CD4-positive, alpha-beta T cell (primary cell): ENCODE data around the gene CD302. TPM values are rescaled to one million over a fixed set of nuclear protein-coding genes. Genes with fewer than 3 reads are reported as not detected.

Source experiments
- ATAC-seq: fragments of 200-7000 bp; cut with Tn5 transposase; one replicate; pipeline ENCODE4 v1.10.0; 2022; ENCODE audit warnings: mild to moderate bottlenecking; ENCODE audit not compliant: poor library complexity
- CTCF ChIA-PET: fragments of 350-600 bp; sonication (Branson Sonifier 250); formaldehyde crosslinking; loops from one replicate; lab custom pipeline; 2021; ENCODE audit warnings: antibody characterized with exemption, inconsistent platforms; lab: Charles Lee
- POLR2A ChIA-PET: fragments of 350-600 bp; sonication (Branson Sonifier 250); formaldehyde crosslinking; loops from one replicate; lab custom pipeline; 2021; ENCODE audit warnings: antibody characterized with exemption, inconsistent platforms; lab: Charles Lee
- DNase-seq, 14 experiments: peaks; one replicate each; pipeline ENCODE4 v3.0.0-alpha.2; 2013 to 2020; ENCODE audit warnings: mixed read lengths in 2 of 14
- H3K27ac ChIP-seq, 2 donors: one replicate each; pipeline versions ENCODE4 v1.5.1 to v1.7.0; 2013; ENCODE audit warnings: low read length in 2 of 2, low read depth in 1 of 2, mild to moderate bottlenecking in 1 of 2
- H3K27me3 ChIP-seq, 2 experiments: 1 replicate in 1 of 2; 2 replicates in 1 of 2; pipeline versions ENCODE4 v1.6.1 to v1.7.0; 2013; ENCODE audit warnings: low read length in 2 of 2, control low read depth in 1 of 2, mild to moderate bottlenecking in 1 of 2, moderate library complexity in 1 of 2; ENCODE audit not compliant: insufficient read depth in 2 of 2, control insufficient read depth in 1 of 2
- H3K36me3 ChIP-seq: one replicate; pipeline ENCODE4 v1.6.1; 2013; ENCODE audit warnings: low read length, control low read depth; ENCODE audit not compliant: insufficient read depth
- H3K4me1 ChIP-seq: one replicate; pipeline ENCODE4 v1.6.1; 2013; ENCODE audit warnings: low read length, control low read depth; ENCODE audit not compliant: insufficient read depth
- H3K4me3 ChIP-seq: one replicate; pipeline ENCODE4 v1.5.1; 2013; ENCODE audit warnings: mild to moderate bottlenecking, low read length, moderate library complexity
- H3K9me3 ChIP-seq, 2 experiments: 1 replicate in 1 of 2; 2 replicates in 1 of 2; pipeline versions ENCODE4 v1.6.1 to v1.7.0; 2013; ENCODE audit warnings: low read length in 2 of 2, mild to moderate bottlenecking in 2 of 2, control low read depth in 1 of 2, moderate library complexity in 1 of 2; ENCODE audit not compliant: control insufficient read depth in 1 of 2, insufficient read depth in 1 of 2
- H3K27ac Mint-ChIP-seq: one replicate; pipeline ENCODE4 v1.8.0; 2020; ENCODE audit warnings: mixed read lengths
- H3K27me3 Mint-ChIP-seq: one replicate; pipeline ENCODE4 v1.8.0; 2021; ENCODE audit warnings: mixed read lengths
- H3K36me3 Mint-ChIP-seq: one replicate; pipeline ENCODE4 v1.8.0; 2021; ENCODE audit warnings: low read depth, mixed read lengths
- H3K4me1 Mint-ChIP-seq: one replicate; pipeline ENCODE4 v1.8.0; 2021; ENCODE audit warnings: low read depth, mixed read lengths
- H3K4me3 Mint-ChIP-seq: one replicate; pipeline ENCODE4 v1.8.0; 2020; ENCODE audit warnings: mild to moderate bottlenecking, mixed read lengths
- H3K9me3 Mint-ChIP-seq: one replicate; pipeline ENCODE4 v1.8.0; 2020; ENCODE audit warnings: mixed read lengths
- intact Hi-C, 2 experiments: fragments of 100-400 bp; cut with DNase I in 1 of 2; cut with micrococcal nuclease in 1 of 2; formaldehyde crosslinking; loops; one replicate each; pipeline versions ENCODE4 v1.15.1 to v1.9.0; 2023 to 2025; cut with DNase I, micrococcal nuclease
- total RNA-seq, 174 experiments: library from RNA in 2 of 174; stranded (reverse) in 2 of 174; gene quantifications; one replicate each; pipeline ENCODE4 v1.2.3 and lab custom pipeline; 2021 to 2026
- TF ChIP-seq, protein P1 (sequence below): fragments of 200-600 bp; IDR thresholded peaks from one replicate; pipeline ENCODE4 v1.8.0; 2022; ENCODE audit warnings: antibody characterized with exemption, mild to moderate bottlenecking

The CD302 gene
- total RNA-seq, 2 experiments from 2014 or later = 1.0 to 1.1 TPM

DNA sequence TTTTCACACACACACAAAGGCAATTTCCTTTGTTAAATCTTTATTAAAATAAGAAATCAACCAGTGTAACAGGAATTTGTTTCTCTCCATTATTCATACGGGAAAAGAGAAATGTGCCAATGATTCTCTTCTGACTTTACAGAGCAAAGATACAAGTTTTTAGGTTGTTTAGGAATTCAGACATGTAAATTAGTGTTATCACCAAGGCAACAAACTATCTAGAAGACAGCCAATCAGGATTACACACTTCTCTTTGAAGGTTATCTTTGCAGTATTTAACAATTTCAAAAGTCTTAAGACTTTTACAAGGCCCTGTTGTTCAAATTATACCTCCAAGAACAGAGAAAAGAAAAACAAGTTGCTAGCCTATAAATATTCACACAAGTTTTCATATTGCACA, 14.5 kb downstream of the CD302 start:
- H3K27me3 ChIP-seq = no peaks in the 10 kb centered on the region
- H3K4me1 ChIP-seq = no peaks in the 10 kb centered on the region
- H3K4me3 ChIP-seq = no peak overlapping the region
- intact Hi-C loops = no loop called here
- no peaks in the 10 kb centered on the region for H3K9me3 ChIP-seq
- TF ChIP-seq, protein P1, sequence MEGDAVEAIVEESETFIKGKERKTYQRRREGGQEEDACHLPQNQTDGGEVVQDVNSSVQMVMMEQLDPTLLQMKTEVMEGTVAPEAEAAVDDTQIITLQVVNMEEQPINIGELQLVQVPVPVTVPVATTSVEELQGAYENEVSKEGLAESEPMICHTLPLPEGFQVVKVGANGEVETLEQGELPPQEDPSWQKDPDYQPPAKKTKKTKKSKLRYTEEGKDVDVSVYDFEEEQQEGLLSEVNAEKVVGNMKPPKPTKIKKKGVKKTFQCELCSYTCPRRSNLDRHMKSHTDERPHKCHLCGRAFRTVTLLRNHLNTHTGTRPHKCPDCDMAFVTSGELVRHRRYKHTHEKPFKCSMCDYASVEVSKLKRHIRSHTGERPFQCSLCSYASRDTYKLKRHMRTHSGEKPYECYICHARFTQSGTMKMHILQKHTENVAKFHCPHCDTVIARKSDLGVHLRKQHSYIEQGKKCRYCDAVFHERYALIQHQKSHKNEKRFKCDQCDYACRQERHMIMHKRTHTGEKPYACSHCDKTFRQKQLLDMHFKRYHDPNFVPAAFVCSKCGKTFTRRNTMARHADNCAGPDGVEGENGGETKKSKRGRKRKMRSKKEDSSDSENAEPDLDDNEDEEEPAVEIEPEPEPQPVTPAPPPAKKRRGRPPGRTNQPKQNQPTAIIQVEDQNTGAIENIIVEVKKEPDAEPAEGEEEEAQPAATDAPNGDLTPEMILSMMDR = no peak
- ChIA-PET POLR2A (no interaction called here), CTCF (no interaction called here)
- DNase-seq = no peak
- H3K4me1 Mint-ChIP-seq = peaks cover 9% of the 10 kb centered on the region
- no peaks in the 10 kb centered on the region for H3K9me3 Mint-ChIP-seq
- ATAC-seq = no peak
- H3K27ac ChIP-seq = no peak overlapping the region
- no peaks in the 10 kb centered on the region for H3K36me3 Mint-ChIP-seq
- H3K27ac Mint-ChIP-seq = no peak overlapping the region
- H3K36me3 ChIP-seq = no peaks in the 10 kb centered on the region
- no peak overlapping the region for H3K4me3 Mint-ChIP-seq
- H3K27me3 Mint-ChIP-seq = no peaks in the 10 kb centered on the region

DNA sequence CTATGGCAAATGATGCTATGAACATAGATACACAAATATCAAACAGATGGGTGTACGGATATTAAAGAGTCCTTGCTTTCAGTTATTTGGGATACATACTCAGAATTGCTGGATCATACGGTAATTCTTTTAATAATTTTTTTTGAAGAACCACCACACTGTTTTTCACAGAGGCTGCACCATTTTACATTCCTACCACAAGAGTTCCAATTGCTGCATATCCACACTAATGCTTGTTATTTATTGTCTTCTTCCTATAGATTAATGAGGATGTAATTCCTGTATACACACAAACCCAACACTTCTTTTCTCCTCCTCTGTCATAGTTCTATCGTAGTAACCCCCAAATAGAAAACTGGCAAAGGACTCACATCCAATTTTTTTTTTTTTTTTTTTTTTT, 21.7 kb downstream of the CD302 start:
- ChIA-PET CTCF (no interaction called here), POLR2A (no interaction called here)
- intact Hi-C loops = loop anchor here in 1 of 2 experiments (10.0 kb wide), 1 partner anchor 252 kb away; no protein-coding TSS in a partner anchor
- no peaks in the 10 kb centered on the region for H3K4me1 ChIP-seq
- Mint-ChIP-seq H3K27me3 (no peaks in the 10 kb centered on the region), H3K4me3 (no peak overlapping the region), H3K4me1 (peaks cover 4% of the 10 kb centered on the region), H3K9me3 (no peaks in the 10 kb centered on the region), H3K36me3 (peaks cover 4% of the 10 kb centered on the region), H3K27ac (no peak overlapping the region)
- no peak for DNase-seq
- H3K9me3 ChIP-seq = no peaks in the 10 kb centered on the region
- no peaks in the 10 kb centered on the region for H3K36me3 ChIP-seq
- H3K4me3 ChIP-seq = no peak overlapping the region
- TF ChIP-seq, protein P1 = no peak
- H3K27me3 ChIP-seq = no peaks in the 10 kb centered on the region
- H3K27ac ChIP-seq = no peak overlapping the region
- ATAC-seq = no peak

DNA sequence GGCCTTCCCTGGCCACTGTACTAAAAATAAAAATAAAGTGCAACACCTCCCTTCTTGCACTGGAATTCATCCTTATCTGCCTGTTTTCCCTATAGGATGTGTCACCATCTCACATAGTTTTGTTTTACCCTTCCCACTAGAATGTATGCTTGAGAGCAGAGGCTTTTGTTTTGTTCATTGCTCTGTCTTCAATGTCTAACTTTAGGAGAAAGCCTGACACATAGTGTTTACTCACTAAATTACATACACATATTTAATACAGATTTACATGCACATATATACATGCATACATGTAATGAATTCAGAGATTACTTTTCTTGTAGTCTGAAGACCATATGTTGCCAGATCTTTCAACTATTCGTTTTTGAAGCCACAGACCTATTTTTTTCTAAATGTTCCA, 23.0 kb downstream of the CD302 start:
- Mint-ChIP-seq H3K4me3 (no peak overlapping the region), H3K27ac (peak overlapping the region; percentile 2), H3K36me3 (peaks cover 13% of the 10 kb centered on the region), H3K4me1 (peaks cover 4% of the 10 kb centered on the region), H3K9me3 (no peaks in the 10 kb centered on the region), H3K27me3 (no peaks in the 10 kb centered on the region)
- CTCF ChIA-PET = no interaction called here
- POLR2A ChIA-PET = no interaction called here
- Histone ChIP-seq H3K9me3 (no peaks in the 10 kb centered on the region), H3K27ac (no peak overlapping the region), H3K36me3 (no peaks in the 10 kb centered on the region), H3K27me3 (no peaks in the 10 kb centered on the region), H3K4me3 (no peak overlapping the region), H3K4me1 (no peaks in the 10 kb centered on the region)
- ATAC-seq (peak; percentile 44), DNase-seq (no peak)
- intact Hi-C loops = loop anchor here in 1 of 2 experiments (10.0 kb wide), 1 partner anchor 250 kb away; no protein-coding TSS in a partner anchor
- TF ChIP-seq, protein P1 = no peak
